Mucosa of rectum (tissue), 2 donors: Measurements from ENCODE around the gene TMC4.

Source experiments
- H3K27ac ChIP-seq, 2 donors: one replicate each; pipeline ENCODE4 v1.7.0; 2013; ENCODE audit warnings: inconsistent platforms in 2 of 2, low read depth in 2 of 2, low read length in 2 of 2
- H3K27me3 ChIP-seq, 2 donors: one replicate each; pipeline ENCODE4 v1.7.0; 2013; ENCODE audit warnings: low read length in 2 of 2; ENCODE audit not compliant: control insufficient read depth in 2 of 2, insufficient read depth in 2 of 2
- H3K36me3 ChIP-seq, 2 donors: one replicate each; pipeline ENCODE4 v1.7.0; 2013; ENCODE audit warnings: low read length in 2 of 2; ENCODE audit not compliant: control insufficient read depth in 2 of 2, insufficient read depth in 2 of 2
- H3K4me1 ChIP-seq, 2 donors: one replicate each; pipeline ENCODE4 v1.7.0; 2013; ENCODE audit warnings: low read length in 2 of 2, mild to moderate bottlenecking in 1 of 2; ENCODE audit not compliant: control insufficient read depth in 2 of 2, insufficient read depth in 2 of 2
- H3K4me3 ChIP-seq, 2 donors: one replicate each; pipeline ENCODE4 v1.7.0; 2013; ENCODE audit warnings: low read length in 2 of 2
- H3K9ac ChIP-seq, 2 donors: one replicate each; pipeline ENCODE4 v1.7.0; 2013; ENCODE audit warnings: low read length in 2 of 2, low read depth in 1 of 2, mild to moderate bottlenecking in 1 of 2
- H3K9me3 ChIP-seq, 2 donors: one replicate each; pipeline ENCODE4 v1.7.0; 2013; ENCODE audit warnings: low read length in 2 of 2; ENCODE audit not compliant: control insufficient read depth in 2 of 2
- donor health status: healthy.
- donor health status: Normal muscosa, but diverticular disease.

Gene TMC4

DNA sequence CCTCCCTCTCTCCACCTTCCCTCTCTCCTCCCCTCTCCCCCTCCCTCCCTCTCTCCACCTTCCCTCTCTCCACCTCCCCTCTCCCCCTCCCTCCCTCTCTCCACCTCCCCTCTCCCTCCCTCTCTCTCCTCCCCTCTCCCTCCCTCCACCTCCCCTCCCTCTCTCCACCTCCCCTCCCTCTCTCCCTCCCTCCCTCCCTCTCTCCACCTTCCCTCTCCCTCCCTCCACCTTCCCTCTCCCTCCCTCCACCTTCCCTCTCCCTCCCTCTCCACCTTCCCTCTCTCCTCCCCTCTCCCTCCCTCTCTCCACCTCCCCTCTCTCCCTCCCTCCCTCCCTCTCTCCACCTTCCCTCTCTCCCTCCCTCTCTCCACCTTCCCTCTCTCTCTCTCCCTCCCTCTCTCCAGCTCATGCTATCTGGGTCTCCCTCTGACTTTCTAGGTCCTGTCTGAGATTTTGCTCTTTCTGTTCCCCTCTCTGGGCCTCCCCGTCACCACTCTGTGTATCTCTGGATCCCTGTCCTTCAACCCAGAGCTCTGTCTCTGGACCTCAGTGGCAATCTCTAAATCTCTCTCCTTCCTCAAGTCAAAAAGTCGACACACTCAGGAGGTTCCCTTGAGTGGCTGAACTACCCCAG is 38.9 kb downstream of the TMC4 start:
- peaks cover 13 to 19% of the 10 kb centered on the region in 2 donors for H3K36me3 ChIP-seq
- no peak overlapping the region for H3K4me3 ChIP-seq
- H3K9me3 ChIP-seq, result no peaks in the 10 kb centered on the region
- no peak overlapping the region for H3K9ac ChIP-seq
- H3K27ac ChIP-seq, result no peak overlapping the region
- H3K27me3 ChIP-seq, result no peaks in the 10 kb centered on the region
- peaks cover 17 to 20% of the 10 kb centered on the region in 2 donors for H3K4me1 ChIP-seq

DNA sequence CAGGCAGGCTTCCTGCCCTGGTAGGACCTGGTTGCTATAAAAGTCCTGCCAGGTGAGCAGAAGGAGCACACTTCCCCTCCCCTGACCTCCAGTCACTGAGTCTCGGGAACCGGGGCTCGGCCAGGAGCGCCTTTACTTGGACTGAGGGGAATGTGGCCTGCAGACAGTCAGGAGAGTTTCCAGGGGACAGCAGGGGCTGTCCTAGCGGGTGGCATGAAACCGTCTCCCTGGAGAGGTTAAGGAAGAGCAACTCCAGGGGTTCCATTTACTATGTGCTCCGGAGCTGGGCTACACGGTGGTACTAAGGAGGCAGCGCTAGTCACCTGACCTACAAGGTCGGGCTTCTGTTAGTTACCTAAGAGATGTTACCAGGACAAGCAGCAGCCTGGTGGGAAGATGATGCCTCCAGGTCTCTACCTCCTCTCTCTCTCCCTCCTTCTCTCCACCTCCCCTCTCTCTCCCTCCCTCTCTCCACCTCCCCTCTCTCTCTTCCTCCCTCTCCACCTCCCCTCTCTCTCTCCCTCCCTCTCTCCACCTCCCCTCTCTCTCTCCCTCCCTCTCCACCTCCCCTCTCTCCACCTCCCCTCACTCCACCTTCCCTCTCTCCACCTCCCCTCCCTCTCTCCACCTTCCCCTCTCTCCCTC is 39.5 kb downstream of the TMC4 start:
- no peaks in the 10 kb centered on the region for H3K9me3 ChIP-seq
- H3K4me1 ChIP-seq, result peaks cover 11 to 13% of the 10 kb centered on the region in 2 donors
- no peaks in the 10 kb centered on the region for H3K27me3 ChIP-seq
- H3K27ac ChIP-seq, result no peak overlapping the region
- no peak overlapping the region for H3K4me3 ChIP-seq
- H3K9ac ChIP-seq, result no peak overlapping the region
- H3K36me3 ChIP-seq, result peaks cover 19 to 21% of the 10 kb centered on the region in 2 donors

DNA sequence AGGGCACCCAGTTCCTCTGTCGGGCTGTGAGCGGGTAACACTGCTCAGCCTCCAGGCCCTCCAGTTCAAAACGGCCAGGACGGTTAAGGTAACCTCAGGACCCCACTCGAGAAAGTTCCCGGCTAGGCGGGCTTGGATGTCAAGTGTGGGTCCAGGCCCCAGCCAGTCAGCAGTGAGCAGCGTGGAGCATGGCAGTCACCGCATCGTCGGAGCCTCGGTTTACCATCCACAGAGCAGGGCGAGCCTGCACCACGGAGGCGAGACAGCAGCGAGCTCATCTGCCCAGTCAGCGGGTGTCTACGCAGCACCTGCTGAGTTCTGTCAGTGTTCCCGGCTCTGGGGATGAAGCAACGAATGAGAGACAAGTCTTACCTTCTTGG is 43.4 kb downstream of the TMC4 start:
- H3K9me3 ChIP-seq, result no peaks in the 10 kb centered on the region

DNA sequence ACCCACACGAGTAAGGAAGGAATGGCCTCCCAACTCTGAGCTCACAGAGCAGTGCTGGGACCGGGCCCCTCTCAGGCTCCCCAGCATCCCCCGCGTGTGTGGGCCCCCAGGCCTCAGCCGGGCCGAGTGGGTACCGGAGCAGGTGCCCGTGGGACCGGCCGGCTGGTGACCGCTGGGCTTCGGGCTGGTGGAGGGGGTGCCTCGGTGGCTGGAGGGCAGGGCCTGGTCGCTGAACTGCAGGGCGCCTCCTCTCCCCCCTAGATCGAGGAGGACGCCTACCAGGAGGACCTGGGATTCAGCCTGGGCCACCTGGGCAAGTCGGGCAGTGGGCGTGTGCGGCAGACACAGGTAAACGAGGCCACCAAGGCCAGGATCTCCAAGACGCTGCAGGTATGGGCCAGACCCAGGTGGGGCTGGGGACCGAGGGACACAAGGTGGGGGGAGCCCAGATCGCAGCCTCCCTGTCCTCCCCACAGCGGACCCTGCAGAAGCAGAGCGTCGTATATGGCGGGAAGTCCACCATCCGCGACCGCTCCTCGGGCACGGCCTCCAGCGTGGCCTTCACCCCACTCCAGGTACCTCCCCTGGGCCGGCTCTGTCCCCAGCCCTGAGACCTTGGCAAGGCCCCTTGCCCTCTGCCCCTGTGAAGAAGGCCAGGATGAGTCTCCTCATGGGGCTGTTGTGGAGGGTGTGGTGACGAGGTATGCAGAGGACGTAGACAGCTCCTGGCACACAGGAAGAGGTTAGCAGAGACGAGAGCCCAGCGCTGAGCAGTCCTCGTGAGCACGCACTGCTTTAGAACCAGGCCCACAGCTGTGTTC is 44.0 kb downstream of the TMC4 start:
- peaks cover 39 to 48% of the 10 kb centered on the region in 2 donors for H3K36me3 ChIP-seq
- H3K9ac ChIP-seq, result no peak overlapping the region
- no peaks in the 10 kb centered on the region for H3K27me3 ChIP-seq
- no peak overlapping the region for H3K4me3 ChIP-seq
- no peak overlapping the region for H3K27ac ChIP-seq
- no peaks in the 10 kb centered on the region for H3K4me1 ChIP-seq
- no peaks in the 10 kb centered on the region for H3K9me3 ChIP-seq

More for the DNA sequence above, 43.4 kb downstream of the TMC4 start:
- Histone ChIP-seq H3K27me3 (no peaks in the 10 kb centered on the region), H3K27ac (no peak overlapping the region), H3K4me3 (no peak overlapping the region), H3K4me1 (no peaks in the 10 kb centered on the region), H3K9ac (no peak overlapping the region), H3K36me3 (peaks cover 37 to 43% of the 10 kb centered on the region in 2 donors)

DNA sequence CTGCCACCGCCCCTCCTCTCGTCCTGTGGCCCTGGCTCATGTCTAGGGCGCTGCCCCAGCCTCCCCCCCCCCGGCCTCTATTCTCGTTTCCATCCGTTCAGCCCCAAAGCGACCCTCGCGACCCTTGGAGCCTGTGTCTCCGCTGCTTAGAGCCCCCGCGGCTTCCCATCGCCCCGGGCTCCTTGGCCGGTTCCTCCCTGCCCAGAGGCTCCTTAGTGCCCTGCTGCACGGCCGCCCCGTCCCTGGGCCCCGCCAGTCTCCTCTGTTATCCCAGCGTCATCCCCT is 44.6 kb downstream of the TMC4 start:
- no peak overlapping the region for H3K4me3 ChIP-seq
- H3K27me3 ChIP-seq, result no peaks in the 10 kb centered on the region
- H3K36me3 ChIP-seq, result peaks cover 45 to 54% of the 10 kb centered on the region in 2 donors
- H3K9me3 ChIP-seq, result no peaks in the 10 kb centered on the region
- H3K4me1 ChIP-seq, result no peaks in the 10 kb centered on the region
- H3K27ac ChIP-seq, result no peak overlapping the region
- no peak overlapping the region for H3K9ac ChIP-seq

DNA sequence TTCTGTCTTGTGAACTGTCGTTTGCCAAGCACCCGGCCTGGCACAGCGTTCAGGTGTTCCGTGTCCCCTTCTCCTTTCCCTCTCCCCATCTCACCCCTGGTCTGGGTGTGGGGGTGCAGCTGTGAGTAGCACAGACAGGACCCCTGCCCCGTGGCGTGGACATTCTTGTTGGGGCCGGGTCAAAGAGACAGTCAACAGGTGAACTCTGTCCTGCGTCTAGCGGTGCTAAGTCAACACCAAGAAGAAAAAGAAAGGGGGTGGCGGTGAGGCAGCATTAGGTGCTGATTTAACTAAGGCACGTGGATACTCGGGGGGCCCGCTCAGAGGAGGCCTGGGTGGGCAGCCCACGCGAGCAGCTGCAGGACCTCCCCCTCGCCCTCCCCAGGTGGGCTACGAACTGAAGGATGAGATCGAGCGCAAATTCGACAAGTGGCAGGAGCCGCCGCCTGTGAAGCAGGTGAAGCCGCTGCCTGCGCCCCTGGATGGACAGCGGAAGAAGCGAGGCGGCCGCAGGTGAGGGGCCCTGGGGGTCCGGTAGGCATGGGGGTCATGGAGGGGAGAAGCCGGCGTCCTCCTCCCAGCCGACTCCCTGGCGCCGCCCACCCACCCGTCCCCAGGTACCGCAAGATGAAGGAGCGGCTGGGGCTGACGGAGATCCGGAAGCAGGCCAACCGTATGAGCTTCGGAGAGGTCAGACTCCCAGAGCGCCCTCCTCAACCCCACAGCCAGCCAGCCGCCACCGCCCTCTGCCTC is 45.1 kb downstream of the TMC4 start:
- H3K4me3 ChIP-seq, result no peak overlapping the region
- no peak overlapping the region for H3K27ac ChIP-seq
- no peaks in the 10 kb centered on the region for H3K27me3 ChIP-seq
- H3K4me1 ChIP-seq, result no peaks in the 10 kb centered on the region
- H3K36me3 ChIP-seq, result peaks cover 50 to 58% of the 10 kb centered on the region in 2 donors
- no peaks in the 10 kb centered on the region for H3K9me3 ChIP-seq
- no peak overlapping the region for H3K9ac ChIP-seq

DNA sequence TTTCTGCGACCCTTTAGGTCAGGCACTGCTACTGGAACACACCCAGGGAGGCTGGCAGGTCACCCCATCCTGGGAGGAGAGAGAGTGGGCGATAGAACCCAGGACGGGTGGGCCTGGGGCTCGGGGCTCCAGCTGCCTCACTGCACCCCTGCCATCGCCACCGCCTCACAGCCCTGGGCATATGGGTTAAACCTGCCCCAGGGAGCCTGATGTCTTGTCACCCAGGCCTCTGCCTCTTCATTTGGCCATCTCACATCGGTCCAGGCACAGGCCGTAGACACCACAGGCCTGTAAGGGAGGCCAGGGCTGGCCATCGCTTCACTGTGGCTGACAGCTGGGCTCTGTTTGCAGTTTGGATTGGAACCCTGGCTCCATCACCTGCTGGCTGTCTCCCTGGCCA is 47.2 kb downstream of the TMC4 start:
- no peak overlapping the region for H3K9ac ChIP-seq
- H3K27me3 ChIP-seq, result no peaks in the 10 kb centered on the region
- peaks cover 51 to 67% of the 10 kb centered on the region in 2 donors for H3K36me3 ChIP-seq
- H3K27ac ChIP-seq, result no peak overlapping the region
- no peak overlapping the region for H3K4me3 ChIP-seq
- no peaks in the 10 kb centered on the region for H3K4me1 ChIP-seq
- no peaks in the 10 kb centered on the region for H3K9me3 ChIP-seq

DNA sequence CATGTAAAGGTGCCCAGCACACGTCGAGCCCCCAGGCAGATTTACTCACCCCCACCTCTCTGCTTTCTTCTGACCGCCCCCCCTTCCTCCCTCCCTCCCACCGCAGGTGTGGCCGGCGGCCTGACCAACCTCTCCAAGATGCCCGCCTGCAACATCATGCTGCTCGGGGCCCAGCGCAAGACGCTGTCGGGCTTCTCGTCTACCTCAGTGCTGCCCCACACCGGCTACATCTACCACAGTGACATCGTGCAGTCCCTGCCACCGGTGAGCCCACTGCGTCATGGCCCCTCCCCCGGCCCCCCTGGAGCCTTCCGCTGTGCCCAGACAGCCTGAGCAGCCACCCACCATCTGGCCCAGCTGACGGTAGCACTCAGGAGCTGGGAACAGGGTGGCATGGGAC is 48.6 kb downstream of the TMC4 start:
- no peaks in the 10 kb centered on the region for H3K4me1 ChIP-seq
- no peak overlapping the region for H3K9ac ChIP-seq
- H3K9me3 ChIP-seq, result no peaks in the 10 kb centered on the region
- H3K27ac ChIP-seq, result no peak overlapping the region
- no peak overlapping the region for H3K4me3 ChIP-seq
- H3K27me3 ChIP-seq, result no peaks in the 10 kb centered on the region
- peaks cover 50 to 67% of the 10 kb centered on the region in 2 donors for H3K36me3 ChIP-seq

DNA sequence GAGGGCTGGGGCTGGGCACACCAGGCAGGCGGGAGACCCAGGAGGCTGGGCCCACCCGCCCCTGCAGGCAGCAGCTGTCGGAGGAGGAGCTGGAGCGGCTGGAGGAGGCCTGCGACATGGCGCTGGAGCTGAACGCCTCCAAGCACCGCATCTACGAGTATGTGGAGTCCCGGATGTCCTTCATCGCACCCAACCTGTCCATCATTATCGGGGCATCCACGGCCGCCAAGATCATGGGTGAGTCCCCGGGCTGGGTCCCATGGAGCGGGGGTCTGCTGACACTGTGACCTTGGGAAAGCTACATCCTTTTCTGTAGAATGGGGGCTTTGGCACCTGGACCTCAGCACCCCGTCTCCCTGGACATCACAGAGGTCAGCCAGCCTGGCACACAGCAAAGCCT is 49.3 kb downstream of the TMC4 start:
- H3K4me1 ChIP-seq, result no peaks in the 10 kb centered on the region
- H3K9me3 ChIP-seq, result no peaks in the 10 kb centered on the region
- no peak overlapping the region for H3K9ac ChIP-seq
- no peak overlapping the region for H3K27ac ChIP-seq
- H3K4me3 ChIP-seq, result no peak overlapping the region
- no peaks in the 10 kb centered on the region for H3K27me3 ChIP-seq
- H3K36me3 ChIP-seq, result peaks cover 49 to 60% of the 10 kb centered on the region in 2 donors

DNA sequence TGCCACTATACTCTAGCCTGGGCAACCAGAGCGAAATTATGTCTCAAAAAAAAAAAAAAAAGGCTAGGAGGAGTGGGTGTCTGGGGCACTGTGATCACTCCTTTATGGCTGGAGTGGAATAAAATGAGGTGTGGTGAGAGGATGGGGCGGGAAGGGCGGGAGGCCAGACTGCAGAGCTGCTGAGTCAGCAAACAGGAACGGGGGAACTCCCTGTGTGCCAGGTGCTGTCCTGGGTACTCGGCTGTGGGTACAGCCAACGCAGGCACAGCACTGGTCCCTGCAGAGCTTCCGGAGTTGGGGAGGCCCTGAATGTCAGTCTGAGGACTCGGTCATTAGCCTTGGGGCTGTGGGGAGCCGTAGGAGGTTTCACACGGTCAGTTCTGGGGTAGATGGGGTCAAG is 51.7 kb downstream of the TMC4 start:
- no peak overlapping the region for H3K27ac ChIP-seq
- peaks cover 41 to 46% of the 10 kb centered on the region in 2 donors for H3K36me3 ChIP-seq
- no peaks in the 10 kb centered on the region for H3K9me3 ChIP-seq
- H3K4me3 ChIP-seq, result no peak overlapping the region
- peaks cover 3 to 5% of the 10 kb centered on the region in 2 donors for H3K4me1 ChIP-seq
- no peaks in the 10 kb centered on the region for H3K27me3 ChIP-seq
- H3K9ac ChIP-seq, result no peak overlapping the region
